GM18861 (cell line): ENCODE data around the gene SORCS2.

Experiments used
- ATAC-seq: cut with Tn5 transposase; IDR thresholded peaks from one replicate; pipeline ENCODE4 v1.9.1; 2021; ENCODE audit not compliant: unreplicated experiment

The SORCS2 gene

GRCh38 chr4:7319024-7319423 lies 126.7 kb downstream of the SORCS2 start:
- ATAC-seq: no peak

- no peak for ATAC-seq
These were observed 128.0 kb downstream of the SORCS2 start for GRCh38 chr4:7320206-7320797.

DNA sequence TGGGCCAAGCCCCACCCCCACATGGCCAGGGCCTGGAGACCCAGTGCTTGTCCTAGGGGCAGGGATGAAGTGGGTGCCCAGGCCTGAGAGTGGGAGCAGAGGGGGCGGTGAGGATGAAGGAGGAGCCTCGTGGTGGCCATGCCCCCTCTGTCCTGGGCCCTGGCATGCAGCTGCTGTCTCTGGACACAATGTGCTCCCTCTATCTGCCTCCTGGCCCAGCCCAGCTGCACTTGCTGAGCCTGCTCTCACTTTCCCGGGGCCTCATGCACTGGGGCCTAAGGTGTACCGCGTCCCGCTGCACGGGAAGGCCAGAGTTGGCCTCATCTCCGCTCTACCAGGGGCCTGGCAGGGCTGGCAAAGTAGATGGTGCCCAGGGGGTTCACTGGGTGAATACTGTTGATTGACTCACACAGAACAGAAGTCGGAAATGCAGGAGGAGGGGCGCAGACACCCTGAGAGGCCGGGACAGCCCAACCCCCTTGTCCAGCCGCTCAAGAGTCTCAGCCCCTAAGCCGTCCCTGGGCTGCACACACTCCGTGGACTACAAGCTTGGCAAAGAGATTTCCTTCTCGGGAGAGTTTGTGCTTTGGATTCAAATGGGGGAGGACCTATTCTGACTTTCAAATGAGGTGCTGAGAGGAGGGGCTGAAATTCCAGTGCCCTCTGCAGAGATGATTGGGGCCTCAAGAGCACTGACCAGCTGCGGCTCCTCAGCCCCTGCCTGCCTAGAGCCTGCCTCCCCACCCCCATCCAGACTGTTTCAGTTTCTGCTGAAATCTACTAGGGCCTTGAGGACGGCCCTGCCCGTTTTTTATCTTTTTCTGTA lies 130.0 kb downstream of the SORCS2 start:
- no peak for ATAC-seq

DNA sequence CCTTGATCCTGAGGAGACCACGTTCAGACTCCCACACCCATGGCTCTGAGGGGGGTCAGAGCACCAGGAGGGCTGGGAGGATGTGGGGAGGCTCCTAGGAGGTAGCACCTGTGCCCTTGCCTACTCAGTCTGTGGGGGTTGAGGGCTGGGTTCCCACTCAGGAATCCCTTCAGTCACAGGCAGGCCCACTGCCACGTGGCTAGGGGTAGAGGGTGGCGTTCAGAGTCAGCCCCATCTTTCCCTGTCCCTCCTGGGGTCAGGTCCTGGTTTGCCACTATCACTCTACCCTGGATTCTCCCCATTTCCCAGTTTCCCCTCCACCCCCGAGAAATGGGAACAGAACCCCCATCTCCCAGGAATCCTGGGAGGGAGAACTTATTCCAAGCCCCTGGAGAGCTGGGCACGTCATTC lies 131.1 kb downstream of the SORCS2 start:
- no peak for ATAC-seq

DNA sequence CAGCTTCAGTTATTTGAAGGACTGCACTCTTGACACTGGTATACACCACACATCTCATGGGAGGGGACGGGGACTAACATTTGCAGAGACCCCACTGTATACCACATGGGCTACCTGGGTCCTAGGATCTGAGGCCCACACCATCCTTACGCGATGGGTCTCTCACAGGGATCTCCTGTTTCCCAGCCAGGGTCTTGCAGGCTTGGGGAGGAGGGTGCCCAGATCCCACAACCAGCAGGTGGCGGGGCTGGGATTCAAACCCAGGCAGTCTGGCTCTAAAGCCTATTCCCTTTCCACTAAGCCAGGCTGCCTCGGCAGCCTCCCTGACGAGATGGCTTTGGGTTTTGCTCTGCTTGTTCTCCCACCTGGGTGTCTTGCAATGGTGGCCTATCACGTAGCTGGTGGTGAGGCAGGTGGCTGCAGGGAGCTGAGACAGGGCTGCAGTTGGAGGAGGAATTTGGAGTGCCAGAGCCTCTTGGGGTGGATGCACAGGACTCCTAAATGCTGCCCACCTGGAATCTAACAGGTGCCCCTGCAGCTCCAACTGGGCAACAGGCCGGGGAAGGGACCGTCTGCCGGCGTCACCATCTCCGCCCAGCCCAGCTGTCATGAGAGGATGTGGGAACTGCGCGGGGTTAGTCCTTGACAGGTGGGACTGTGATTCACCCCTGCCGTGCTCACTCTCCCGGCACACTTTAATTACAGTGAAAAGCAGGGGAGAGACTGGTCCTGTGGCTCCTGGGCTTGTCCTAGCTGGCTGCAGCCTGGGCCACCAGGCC lies 131.7 kb downstream of the SORCS2 start:
- ATAC-seq: no peak

- ATAC-seq: no peak
These were observed 132.3 kb downstream of the SORCS2 start for GRCh38 chr4:7324651-7325121.

DNA sequence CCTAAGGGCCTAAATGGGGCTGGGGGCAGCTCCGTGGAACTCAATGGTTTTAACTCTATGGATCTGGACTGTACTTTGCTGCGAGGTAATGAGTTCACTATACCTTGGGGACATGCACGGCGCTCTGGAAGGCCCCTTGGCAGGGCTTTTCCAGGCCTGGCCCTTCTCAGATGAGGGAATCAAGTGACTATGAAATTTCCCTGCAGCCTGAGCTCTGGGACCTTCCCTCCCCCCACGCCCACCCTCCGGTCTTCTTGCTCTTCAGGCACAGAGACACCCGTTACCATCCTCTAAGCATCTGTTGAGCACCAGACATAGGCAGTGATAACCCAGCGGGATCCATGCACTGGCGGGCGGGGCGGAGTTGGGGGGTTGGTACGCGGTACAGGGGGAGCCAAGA lies 133.2 kb downstream of the SORCS2 start:
- no peak for ATAC-seq

DNA sequence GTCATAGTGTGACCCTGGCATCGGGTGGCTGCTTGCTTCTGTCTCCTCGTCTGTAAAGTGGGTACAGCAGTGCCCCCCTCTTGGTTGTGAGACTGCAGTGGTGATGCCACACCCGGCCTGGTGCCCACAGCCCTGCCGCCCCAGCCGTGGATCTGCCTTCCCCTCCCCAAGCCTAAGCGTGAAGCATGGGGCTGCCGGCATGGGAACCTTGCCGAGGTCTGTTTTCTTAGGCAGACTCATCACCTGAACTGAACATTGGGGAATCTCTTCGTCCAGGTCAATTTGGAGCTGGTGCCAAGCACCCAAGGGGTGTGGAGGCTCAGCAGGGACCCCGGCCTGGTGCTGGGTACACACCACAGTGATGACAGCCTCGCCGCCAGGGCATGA lies 134.0 kb downstream of the SORCS2 start:
- no peak for ATAC-seq

DNA sequence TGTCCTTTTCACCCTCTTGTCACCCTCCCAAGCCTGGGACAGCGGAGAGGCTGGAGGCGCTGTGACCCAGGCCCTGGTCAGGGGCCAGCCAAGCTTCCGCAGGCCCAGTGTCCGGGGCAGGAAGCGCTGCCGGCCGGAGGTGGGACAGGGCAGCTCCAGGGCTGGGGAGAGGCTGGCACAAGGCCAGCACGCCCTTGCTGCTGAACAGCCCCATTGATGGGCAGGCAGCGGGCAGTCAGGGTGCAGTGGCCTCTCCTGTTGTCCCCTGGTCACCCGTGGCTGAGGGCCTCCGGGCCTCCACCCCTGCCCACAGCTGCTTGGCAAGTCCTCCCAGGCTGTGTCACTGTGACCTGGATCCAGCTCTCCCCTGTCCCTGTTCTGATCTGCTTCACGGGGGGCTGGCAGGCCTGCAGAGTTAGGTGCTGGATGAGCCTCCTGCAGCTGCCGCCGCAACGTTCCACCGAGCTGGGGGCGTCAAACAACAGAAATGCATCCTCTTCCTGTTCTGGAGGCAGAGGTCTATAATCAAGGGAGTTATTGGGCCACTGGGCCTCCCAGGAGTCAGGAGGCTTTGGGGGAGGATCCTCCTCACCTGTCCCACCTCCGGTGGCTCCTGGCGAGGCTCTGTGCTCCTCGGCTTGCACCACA lies 134.5 kb downstream of the SORCS2 start:
- no peak for ATAC-seq

DNA sequence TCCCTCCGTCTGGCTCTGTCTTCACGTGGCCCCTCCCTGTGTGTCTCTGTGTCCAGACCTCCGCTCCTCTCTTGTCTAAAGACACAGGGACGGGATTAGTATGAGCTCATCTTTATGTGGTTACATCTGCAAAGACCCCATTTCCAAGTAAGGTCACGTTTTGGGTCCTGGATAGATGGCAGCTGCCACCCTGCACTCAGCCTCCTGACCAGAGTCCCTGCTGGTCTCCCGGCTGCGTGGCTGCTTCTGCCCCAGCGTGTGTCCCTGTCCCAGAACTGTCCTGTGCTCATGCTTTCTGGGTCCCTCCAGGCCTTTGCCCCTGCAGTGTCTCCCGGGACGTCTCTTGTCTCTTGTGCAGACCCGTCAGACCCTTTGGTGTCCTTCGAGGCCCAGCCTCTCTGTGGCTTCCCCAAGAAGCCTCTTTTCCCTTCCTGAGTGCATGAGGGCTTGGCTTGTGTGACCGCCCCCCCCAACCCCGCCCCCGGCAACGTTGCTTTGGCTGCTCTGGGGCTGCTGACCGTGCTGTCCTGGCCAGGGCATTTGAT lies 135.1 kb downstream of the SORCS2 start:
- no peak for ATAC-seq

DNA sequence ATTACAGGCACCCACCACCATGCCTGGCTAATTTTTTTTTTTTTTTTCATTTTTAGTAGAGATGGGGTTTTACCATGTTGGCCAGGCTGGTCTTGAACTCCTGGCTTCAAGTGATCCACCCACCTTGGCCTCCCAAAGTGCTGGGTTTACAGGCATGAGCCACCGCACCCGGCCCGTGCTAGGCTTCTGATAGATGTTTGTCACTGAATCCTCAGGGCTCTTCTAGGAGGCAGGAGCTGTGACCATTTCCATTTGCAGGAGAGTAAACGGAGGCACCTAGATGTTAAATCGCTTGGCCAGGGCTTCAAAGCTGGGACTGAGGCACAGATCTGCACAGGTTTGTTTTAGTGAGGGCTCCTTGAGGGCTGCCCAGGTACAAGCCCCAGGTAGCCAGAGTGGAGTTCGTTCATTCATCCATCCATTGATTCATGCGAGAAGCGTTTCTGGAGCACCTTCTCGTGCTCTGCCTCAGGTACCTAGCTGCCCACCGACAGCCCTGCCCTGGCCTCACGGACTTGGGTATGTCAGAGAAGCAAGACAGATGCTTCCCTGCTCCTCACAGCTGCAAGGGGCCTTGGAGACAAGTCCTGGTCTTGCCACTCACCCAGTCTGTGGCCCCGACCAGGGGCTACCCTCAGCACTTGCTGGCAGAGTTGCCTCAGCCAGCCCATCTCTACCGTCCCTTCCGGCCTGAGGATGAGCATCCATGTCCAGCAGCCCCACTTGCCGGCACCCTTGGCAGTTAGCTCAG lies 136.0 kb downstream of the SORCS2 start:
- no peak for ATAC-seq

DNA sequence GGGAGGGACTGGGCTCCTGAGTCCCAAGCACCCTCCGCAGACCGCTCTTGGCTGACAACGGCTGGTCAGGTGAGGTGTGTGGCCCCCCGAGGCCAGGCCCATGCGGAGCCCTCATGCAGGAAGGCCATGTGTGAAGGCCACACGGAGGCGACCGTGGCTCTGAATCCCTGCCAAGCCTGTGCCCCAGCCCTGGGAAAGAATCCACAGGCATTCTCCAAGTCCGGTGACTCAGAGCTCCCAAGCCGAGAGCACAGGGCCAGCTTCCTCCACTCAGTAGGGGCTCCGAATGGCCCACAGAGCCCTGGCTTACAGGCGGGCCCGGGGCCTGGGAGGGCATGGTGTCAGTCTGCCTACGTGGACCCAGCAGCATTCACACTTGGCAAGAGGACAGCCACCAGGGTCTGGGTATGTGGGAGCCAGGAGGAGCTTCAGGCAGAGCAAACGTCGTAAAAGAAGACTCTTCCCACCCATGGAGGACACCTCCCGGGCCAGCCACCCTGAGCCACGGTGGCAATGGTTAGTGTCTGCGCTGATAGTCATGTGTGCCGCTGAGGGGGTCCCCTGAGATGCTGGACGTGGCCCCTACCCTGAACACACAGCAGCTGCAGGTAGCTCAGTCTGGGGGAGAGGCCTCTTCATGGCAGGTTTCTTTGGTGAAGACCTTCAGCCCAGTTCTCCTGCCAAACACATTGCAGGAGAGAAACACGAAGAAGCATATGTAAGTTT lies 136.7 kb downstream of the SORCS2 start:
- no peak for ATAC-seq

- no peak for ATAC-seq
These were observed 137.8 kb downstream of the SORCS2 start for GRCh38 chr4:7330031-7330596.

GRCh38 chr4:7330811-7331681 lies 138.7 kb downstream of the SORCS2 start:
- no peak for ATAC-seq

GRCh38 chr4:7331682-7332000 lies 139.3 kb downstream of the SORCS2 start:
- ATAC-seq: no peak

DNA sequence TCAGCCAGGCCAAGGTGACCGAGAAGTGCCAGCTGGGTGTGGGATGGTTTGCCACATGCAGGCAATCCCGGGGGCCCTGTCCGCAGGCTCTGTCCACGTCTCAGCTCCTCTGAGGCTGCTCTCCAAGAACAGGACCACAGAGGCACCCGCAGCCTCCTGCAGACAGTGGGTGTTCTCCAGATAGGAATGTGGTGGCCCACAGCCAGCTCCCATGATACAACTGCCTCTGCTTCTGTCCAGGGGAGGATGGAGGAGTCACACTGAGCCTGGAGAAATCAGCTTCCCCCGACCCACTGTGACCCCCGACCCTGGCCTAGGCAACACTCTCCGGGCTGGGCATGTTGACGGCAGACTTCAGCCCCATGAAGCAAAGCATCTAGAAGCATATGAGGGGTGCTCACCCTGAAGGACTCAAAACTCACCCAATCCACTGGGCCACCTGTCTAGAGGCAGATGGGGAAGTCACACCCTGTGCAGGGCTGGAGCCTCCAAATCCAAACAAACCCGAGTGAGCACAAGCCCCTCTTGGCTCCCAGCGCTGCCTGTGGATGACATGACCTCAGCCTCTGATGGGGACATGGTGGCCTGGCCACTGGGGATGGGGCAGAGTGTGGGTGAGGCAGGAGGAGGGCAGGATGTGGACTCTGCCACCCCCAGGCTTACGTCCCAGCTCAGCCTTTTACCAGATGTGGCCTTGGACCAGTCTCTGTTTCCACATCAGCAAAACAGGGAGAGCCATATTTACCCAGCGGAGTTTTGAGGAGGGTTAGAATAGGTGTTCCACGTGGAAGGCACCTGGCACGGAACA lies 140.1 kb downstream of the SORCS2 start:
- ATAC-seq: no peak

DNA sequence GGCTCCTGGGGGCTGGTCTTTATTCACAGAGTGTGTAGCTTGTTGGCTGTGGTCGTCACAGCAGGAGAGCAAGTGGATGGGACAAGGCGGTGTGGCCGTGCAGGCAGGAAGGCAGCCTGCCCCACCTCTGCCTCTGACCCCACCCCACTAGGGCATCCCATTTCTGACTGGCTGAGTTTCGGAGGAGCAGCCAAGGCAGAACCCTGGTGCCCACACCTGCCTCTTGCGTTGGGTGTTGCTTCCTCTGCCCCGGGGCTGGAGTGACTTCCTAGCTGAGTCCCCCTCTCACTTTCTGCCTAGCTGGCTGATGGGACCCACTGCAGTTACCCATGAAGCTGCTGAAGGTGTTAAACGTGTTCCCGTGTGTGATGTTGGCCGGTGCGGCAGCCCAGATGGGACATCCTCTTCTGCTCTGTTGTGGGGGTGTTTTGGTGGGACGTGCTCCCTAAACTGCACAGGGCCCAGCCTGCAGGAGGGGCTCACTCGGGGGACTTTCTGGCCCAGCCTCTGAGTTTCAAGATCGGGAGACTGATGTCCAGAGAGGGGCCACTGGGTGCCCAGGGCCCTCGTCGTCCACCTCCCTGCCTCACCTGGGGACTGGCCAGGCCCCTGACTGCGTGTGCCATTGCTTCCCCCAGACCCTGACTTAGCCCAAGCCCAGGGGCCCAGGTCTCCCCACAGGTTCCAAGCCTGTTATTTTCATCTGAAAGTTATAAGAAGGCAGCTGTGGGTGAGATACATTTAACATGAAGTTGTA lies 140.9 kb downstream of the SORCS2 start:
- no peak for ATAC-seq
